SK-N-SH (cell line): ENCODE results near the gene XIRP1. TPM values are rescaled to one million over a fixed set of nuclear protein-coding genes. Genes with fewer than 3 reads are reported as not detected.

Experiments used
- CTCF ChIA-PET: fragments of 300-600, 350-600 bp; formaldehyde crosslinking; extraction: SDS; loops from one replicate; lab custom pipeline; 2021; lab: Yijun Ruan, JAX
- POLR2A ChIA-PET: fragments of 350-600 bp; sonication (Branson Sonifier 250); formaldehyde crosslinking; extraction: SDS; loops from one replicate; lab custom pipeline; 2020; ENCODE audit warnings: antibody characterized with exemption, inconsistent platforms; lab: Yijun Ruan, JAX
- DNase-seq: peaks from one replicate; pipeline ENCODE4 v3.0.0; 2012
- H2AFZ ChIP-seq: fragments of 200-600 bp; sonication (generic); 2 replicates; pipeline ENCODE4 v1.8.1; 2016; ENCODE audit warnings: antibody characterized with exemption, mild to moderate bottlenecking, low read depth
- H3F3A ChIP-seq: fragments of 200-600 bp; sonication (generic); replicated peaks from 2 replicates; pipeline ENCODE3; 2016; ENCODE audit warnings: antibody characterized with exemption, mild to moderate bottlenecking; ENCODE audit not compliant: insufficient read depth
- H3K27ac ChIP-seq, 2 experiments: fragments of 200-500 bp in 1 of 2; fragments of 200-600 bp in 1 of 2; sonication (Bioruptor generic) in 1 of 2; sonication (generic), shearing (Covaris generic) in 1 of 2; 2 replicates each; pipeline versions ENCODE4 v1.5.1 to v1.6.1; 2014 to 2016; ENCODE audit warnings: low read depth in 2 of 2, inconsistent platforms in 1 of 2, low read length in 1 of 2, mild to moderate bottlenecking in 1 of 2, mixed read lengths in 1 of 2
- H3K27me3 ChIP-seq: fragments of 200-600 bp; sonication (generic), shearing (Covaris generic); 2 replicates; pipeline ENCODE4 v1.6.1; 2016; ENCODE audit warnings: mixed run types; ENCODE audit not compliant: insufficient read depth
- H3K36me3 ChIP-seq, 2 experiments: fragments of 200-500 bp in 1 of 2; fragments of 200-600 bp in 1 of 2; sonication (Bioruptor generic) in 1 of 2; sonication (generic) in 1 of 2; replicated peaks in 1 of 2; 2 replicates each; pipeline versions ENCODE3 to v1.5.1; 2014 to 2016; ENCODE audit warnings: low read length in 1 of 2, mild to moderate bottlenecking in 1 of 2; ENCODE audit not compliant: insufficient read depth in 2 of 2, control insufficient read depth in 1 of 2
- H3K4me1 ChIP-seq, 2 experiments: fragments of 200-500 bp in 1 of 2; fragments of 200-600 bp in 1 of 2; sonication (Bioruptor generic) in 1 of 2; sonication (generic), shearing (Covaris generic) in 1 of 2; 2 replicates each; pipeline versions ENCODE4 v1.5.1 to v1.6.1; 2014 to 2016; ENCODE audit warnings: low read depth in 1 of 2, low read length in 1 of 2, mixed run types in 1 of 2; ENCODE audit not compliant: insufficient read depth in 2 of 2, control insufficient read depth in 1 of 2
- H3K4me2 ChIP-seq: fragments of 200-600 bp; sonication (generic), shearing (Covaris generic); 2 replicates; pipeline ENCODE4 v1.6.1; 2017; ENCODE audit warnings: mixed run types
- H3K4me3 ChIP-seq, 2 experiments: fragments of 200-500 bp in 1 of 2; fragments of 200-600 bp in 1 of 2; sonication (Bioruptor generic) in 1 of 2; sonication (generic), shearing (Covaris generic) in 1 of 2; 2 replicates each; pipeline versions ENCODE4 v1.5.1 to v1.8.1; 2014 to 2016; ENCODE audit warnings: low read depth in 2 of 2, inconsistent platforms in 1 of 2, low read length in 1 of 2, mild to moderate bottlenecking in 1 of 2, mixed read lengths in 1 of 2, moderate library complexity in 1 of 2
- H3K79me2 ChIP-seq: fragments of 200-600 bp; sonication (generic); 2 replicates; pipeline ENCODE4 v1.8.1; 2017; ENCODE audit warnings: mild to moderate bottlenecking; ENCODE audit not compliant: insufficient read depth
- H3K9ac ChIP-seq: fragments of 200-600 bp; sonication (generic); 2 replicates; pipeline ENCODE4 v1.6.1; 2017; ENCODE audit warnings: mixed run types
- H3K9me2 ChIP-seq: fragments of 200-600 bp; sonication (generic); 2 replicates; pipeline ENCODE4 v1.6.1; 2017; ENCODE audit warnings: mixed run types
- H3K9me3 ChIP-seq: fragments of 200-600 bp; sonication (generic); 2 replicates; pipeline ENCODE4 v1.6.1; 2017; ENCODE audit warnings: mixed run types, mild to moderate bottlenecking, moderate library complexity
- H4K20me1 ChIP-seq: fragments of 200-600 bp; sonication (generic); 2 replicates; pipeline ENCODE4 v1.6.1; 2017; ENCODE audit warnings: mild to moderate bottlenecking, mixed run types; ENCODE audit not compliant: insufficient read depth
- CHD2 ChIP-seq: fragments of 150-350 bp; IDR thresholded peaks from 2 replicates; pipeline ENCODE4 v1.6.1; 2018; ENCODE audit warnings: low read length; ENCODE audit not compliant: partially characterized antibody
- EZH2phosphoT487 ChIP-seq: fragments of 200-600 bp; sonication (generic); IDR thresholded peaks from 2 replicates; pipeline ENCODE4 v1.6.1; 2017; ENCODE audit warnings: low read depth, mixed run types, mild to moderate bottlenecking, antibody characterized with exemption, moderate library complexity, borderline replicate concordance
- FOXJ3 ChIP-seq: sonication (generic); formaldehyde crosslinking; IDR thresholded peaks from 2 replicates; pipeline ENCODE4 v1.5.1; 2020; ENCODE audit warnings: mild to moderate bottlenecking, missing genetic modification reagents
- FOXM1 ChIP-seq: IDR thresholded peaks from 2 replicates; pipeline ENCODE4 v1.4.0; 2012; ENCODE audit warnings: low read depth, mild to moderate bottlenecking
- GABPA ChIP-seq: IDR thresholded peaks from 2 replicates; pipeline ENCODE4 v1.4.0; 2012; ENCODE audit warnings: low read depth, mild to moderate bottlenecking
- GATA2 ChIP-seq: sonication (generic); formaldehyde crosslinking; IDR thresholded peaks from 2 replicates; pipeline ENCODE4 v1.5.0; 2020; ENCODE audit warnings: mild to moderate bottlenecking, missing genetic modification reagents
- JUND ChIP-seq: IDR thresholded peaks from 2 replicates; pipeline ENCODE4 v1.4.0; 2012
- MAX ChIP-seq: IDR thresholded peaks from 2 replicates; pipeline ENCODE4 v1.4.0; 2012; ENCODE audit warnings: low read depth
- MEF2A ChIP-seq: IDR thresholded peaks from 2 replicates; pipeline ENCODE4 v1.4.0; 2012; ENCODE audit warnings: low read depth, borderline replicate concordance
- MXI1 ChIP-seq: IDR thresholded peaks from 2 replicates; pipeline ENCODE4 v1.6.1; 2012; ENCODE audit warnings: mild to moderate bottlenecking, low read depth, low read length, improper control_type of control experiment
- NFIC ChIP-seq: IDR thresholded peaks from 2 replicates; pipeline ENCODE4 v1.4.0; 2012; ENCODE audit warnings: borderline replicate concordance
- NRF1 ChIP-seq: IDR thresholded peaks from 2 replicates; pipeline ENCODE4 v1.6.1; 2012; ENCODE audit warnings: low read depth, mild to moderate bottlenecking, low read length
- PBX3 ChIP-seq: IDR thresholded peaks from 2 replicates; pipeline ENCODE4; 2012
- POLR2AphosphoS5 ChIP-seq: IDR thresholded peaks from 2 replicates; pipeline ENCODE4 v1.6.1; 2012; ENCODE audit warnings: low read depth, low read length
- RFX5 ChIP-seq: IDR thresholded peaks from 2 replicates; pipeline ENCODE4 v1.6.1; 2012; ENCODE audit warnings: mild to moderate bottlenecking, improper control_type of control experiment, low read length
- RXRA ChIP-seq: IDR thresholded peaks from 2 replicates; pipeline ENCODE4 v1.4.0; 2012; ENCODE audit warnings: low read depth, mild to moderate bottlenecking, borderline replicate concordance
- TAF1 ChIP-seq: IDR thresholded peaks from 2 replicates; pipeline ENCODE4 v1.6.1; 2012; ENCODE audit warnings: low read depth, mild to moderate bottlenecking, low read length, moderate library complexity, borderline replicate concordance
- TCF12 ChIP-seq: IDR thresholded peaks from 2 replicates; pipeline ENCODE4 v1.4.0; 2012
- TEAD4 ChIP-seq: IDR thresholded peaks from 2 replicates; pipeline ENCODE4 v1.4.0; 2012; ENCODE audit warnings: mild to moderate bottlenecking, borderline replicate concordance; ENCODE audit not compliant: insufficient read depth
- WGBS: methylation state at CpG from one replicate; pipeline ENCODE4 v1.1.6; 2017; ENCODE audit warnings: low lambda C conversion rate; 5-methylcytosine and 5-hydroxymethylcytosine counted together
- polyA plus RNA-seq, 3 experiments: library from polyadenylated mRNA; depleted of rRNA; stranded (reverse); fragments of >200 nt; gene quantifications; 2 replicates each; pipeline ENCODE4 v1.2.3, GENCODE V29; 2012
- TF ChIP-seq, protein P1 (sequence below): IDR thresholded peaks from 2 replicates; pipeline ENCODE4 v1.4.0; 2012; ENCODE audit warnings: low read depth, borderline replicate concordance
- TF ChIP-seq, protein P2 (sequence below): fragments of 150-350 bp; IDR thresholded peaks from 2 replicates; pipeline ENCODE4 v1.6.1; 2017; ENCODE audit warnings: antibody characterized with exemption, low read length, low read depth, borderline replicate concordance
- TF ChIP-seq, protein P3 (sequence below): IDR thresholded peaks from 2 replicates; pipeline ENCODE4 v1.6.1; 2012; ENCODE audit warnings: mild to moderate bottlenecking, low read depth, low read length, moderate library complexity

XIRP1 gene
- polyA plus RNA-seq, 1 of the 3 experiments (the other 2 are of a cell fraction) = not detected

DNA sequence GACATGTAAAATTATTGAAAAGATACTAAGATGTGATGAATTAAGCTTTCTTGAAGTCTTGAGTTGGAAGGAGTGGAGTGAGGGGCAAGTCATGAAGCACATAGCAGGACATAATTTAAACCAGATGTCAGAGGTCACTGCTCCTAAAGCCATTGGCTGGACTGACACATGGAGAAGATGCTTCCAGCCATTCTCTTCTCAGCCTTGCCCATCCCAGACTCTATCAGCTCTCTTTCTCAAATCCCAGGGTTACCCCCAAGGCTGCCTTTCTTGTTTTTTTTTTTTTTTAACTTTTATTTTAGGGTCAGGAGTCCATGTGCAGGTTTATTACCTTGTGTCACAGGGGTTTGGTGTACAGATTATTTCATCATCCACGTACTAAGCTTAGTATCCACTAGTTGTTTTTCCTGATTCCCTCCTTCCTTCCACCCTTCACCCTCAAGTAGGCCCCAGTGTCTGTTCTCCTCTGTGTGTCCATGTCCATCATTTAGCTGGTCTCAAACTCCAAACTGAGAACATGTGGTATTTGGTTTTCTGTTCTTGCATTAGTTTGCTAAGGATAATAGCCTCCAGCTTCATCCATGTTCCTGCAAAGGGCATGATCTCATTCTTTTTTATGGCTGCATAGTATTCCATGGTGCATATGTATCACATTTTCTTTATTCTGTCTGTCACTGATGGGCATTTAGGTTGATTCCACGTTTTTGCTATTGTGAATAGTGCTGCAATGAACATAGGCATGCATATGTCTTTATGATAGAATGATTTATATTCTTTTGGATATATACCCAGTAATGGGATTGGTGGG lies 18.9 kb downstream of the XIRP1 start:
- TF ChIP-seq TCF12 (peak; percentile 56; the same call in 1 of the 2 replicates), PBX3 (no peak), FOXJ3 (CRISPR knock-in tag) (no peak)
- TF ChIP-seq, all 33 proteins: peak for 1
- no peak overlapping the region for H3K27ac ChIP-seq
- DNase-seq = no peak
- no peak overlapping the region for H3K4me3 ChIP-seq
- H3K4me2 ChIP-seq = no peak overlapping the region
- H3K9ac ChIP-seq = no peak overlapping the region
- peaks cover 4% of the 10 kb centered on the region for H3F3A ChIP-seq
- ChIA-PET POLR2A (no interaction called here), CTCF (interaction anchor here (1.8 to 2.8 kb wide), 4 partner anchors 15 to 119 kb away, joined by 4 to 14 read pairs (median 6); no protein-coding TSS in a partner anchor)
- H3K4me1 ChIP-seq = peaks cover 6 to 11% of the 10 kb centered on the region in 2 experiments; a peak in 3 of 4 replicates
- no peaks in the 10 kb centered on the region for H3K9me2 ChIP-seq
- H3K9me3 ChIP-seq = no peaks in the 10 kb centered on the region
- H3K36me3 ChIP-seq = no peaks in the 10 kb centered on the region
- no peaks in the 10 kb centered on the region for H4K20me1 ChIP-seq
- H3K27me3 ChIP-seq = no peaks in the 10 kb centered on the region
- H3K79me2 ChIP-seq = no peaks in the 10 kb centered on the region
- no peak overlapping the region for H2AFZ ChIP-seq
- WGBS = 36% methylated on average over 2 of the region's 2 CpGs

DNA sequence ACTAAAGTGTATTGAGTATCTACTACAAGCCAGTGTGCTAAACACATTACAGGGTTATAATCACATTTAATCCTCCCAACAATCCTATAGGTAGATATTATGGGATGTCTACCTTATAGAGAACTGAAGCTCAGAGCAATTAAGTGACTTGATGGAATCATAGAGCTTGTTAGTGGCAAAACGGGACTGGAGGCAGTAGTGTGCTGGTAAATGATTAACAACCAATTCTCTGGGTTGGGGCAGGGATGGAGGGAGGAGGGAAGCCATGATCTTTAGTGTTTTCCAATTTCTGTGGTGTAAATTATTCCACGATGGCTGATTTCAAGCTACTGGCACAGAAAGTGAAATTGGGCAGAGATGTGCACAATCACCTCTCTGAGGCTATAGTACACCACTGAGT lies 20.5 kb downstream of the XIRP1 start:
- Histone ChIP-seq H3K4me3 (no peak overlapping the region), H3K79me2 (no peaks in the 10 kb centered on the region), H3K27me3 (no peaks in the 10 kb centered on the region), H3F3A (peaks cover 6% of the 10 kb centered on the region), H3K4me2 (no peak overlapping the region), H2AFZ (no peak overlapping the region), H3K4me1 (peaks cover under 1 to 9% of the 10 kb centered on the region in 2 experiments; a peak in 3 of 4 replicates), H3K36me3 (no peaks in the 10 kb centered on the region), H4K20me1 (no peaks in the 10 kb centered on the region), H3K9me2 (no peaks in the 10 kb centered on the region), H3K9me3 (no peaks in the 10 kb centered on the region), H3K27ac (no peak overlapping the region), H3K9ac (no peak overlapping the region)
- POLR2A ChIA-PET = no interaction called here
- DNase-seq = no peak
- WGBS = 61% methylated on average over 2 of the region's 2 CpGs
- CTCF ChIA-PET = interaction anchor here (1.2 to 2.8 kb wide), 4 partner anchors 14 to 116 kb away, joined by 3 to 14 read pairs (median 5); no protein-coding TSS in a partner anchor
- TF ChIP-seq RXRA = no peak
- TF ChIP-seq CHD2 = no peak
- TF ChIP-seq, protein P1, sequence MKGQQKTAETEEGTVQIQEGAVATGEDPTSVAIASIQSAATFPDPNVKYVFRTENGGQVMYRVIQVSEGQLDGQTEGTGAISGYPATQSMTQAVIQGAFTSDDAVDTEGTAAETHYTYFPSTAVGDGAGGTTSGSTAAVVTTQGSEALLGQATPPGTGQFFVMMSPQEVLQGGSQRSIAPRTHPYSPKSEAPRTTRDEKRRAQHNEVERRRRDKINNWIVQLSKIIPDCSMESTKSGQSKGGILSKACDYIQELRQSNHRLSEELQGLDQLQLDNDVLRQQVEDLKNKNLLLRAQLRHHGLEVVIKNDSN = no peak
- no peak for TF ChIP-seq POLR2AphosphoS5
- TF ChIP-seq MEF2A = no peak
- TF ChIP-seq GATA2 = no peak
- TF ChIP-seq, protein P2, sequence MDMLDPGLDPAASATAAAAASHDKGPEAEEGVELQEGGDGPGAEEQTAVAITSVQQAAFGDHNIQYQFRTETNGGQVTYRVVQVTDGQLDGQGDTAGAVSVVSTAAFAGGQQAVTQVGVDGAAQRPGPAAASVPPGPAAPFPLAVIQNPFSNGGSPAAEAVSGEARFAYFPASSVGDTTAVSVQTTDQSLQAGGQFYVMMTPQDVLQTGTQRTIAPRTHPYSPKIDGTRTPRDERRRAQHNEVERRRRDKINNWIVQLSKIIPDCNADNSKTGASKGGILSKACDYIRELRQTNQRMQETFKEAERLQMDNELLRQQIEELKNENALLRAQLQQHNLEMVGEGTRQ = no peak
- TF ChIP-seq GABPA = no peak
- TF ChIP-seq, protein P3, sequence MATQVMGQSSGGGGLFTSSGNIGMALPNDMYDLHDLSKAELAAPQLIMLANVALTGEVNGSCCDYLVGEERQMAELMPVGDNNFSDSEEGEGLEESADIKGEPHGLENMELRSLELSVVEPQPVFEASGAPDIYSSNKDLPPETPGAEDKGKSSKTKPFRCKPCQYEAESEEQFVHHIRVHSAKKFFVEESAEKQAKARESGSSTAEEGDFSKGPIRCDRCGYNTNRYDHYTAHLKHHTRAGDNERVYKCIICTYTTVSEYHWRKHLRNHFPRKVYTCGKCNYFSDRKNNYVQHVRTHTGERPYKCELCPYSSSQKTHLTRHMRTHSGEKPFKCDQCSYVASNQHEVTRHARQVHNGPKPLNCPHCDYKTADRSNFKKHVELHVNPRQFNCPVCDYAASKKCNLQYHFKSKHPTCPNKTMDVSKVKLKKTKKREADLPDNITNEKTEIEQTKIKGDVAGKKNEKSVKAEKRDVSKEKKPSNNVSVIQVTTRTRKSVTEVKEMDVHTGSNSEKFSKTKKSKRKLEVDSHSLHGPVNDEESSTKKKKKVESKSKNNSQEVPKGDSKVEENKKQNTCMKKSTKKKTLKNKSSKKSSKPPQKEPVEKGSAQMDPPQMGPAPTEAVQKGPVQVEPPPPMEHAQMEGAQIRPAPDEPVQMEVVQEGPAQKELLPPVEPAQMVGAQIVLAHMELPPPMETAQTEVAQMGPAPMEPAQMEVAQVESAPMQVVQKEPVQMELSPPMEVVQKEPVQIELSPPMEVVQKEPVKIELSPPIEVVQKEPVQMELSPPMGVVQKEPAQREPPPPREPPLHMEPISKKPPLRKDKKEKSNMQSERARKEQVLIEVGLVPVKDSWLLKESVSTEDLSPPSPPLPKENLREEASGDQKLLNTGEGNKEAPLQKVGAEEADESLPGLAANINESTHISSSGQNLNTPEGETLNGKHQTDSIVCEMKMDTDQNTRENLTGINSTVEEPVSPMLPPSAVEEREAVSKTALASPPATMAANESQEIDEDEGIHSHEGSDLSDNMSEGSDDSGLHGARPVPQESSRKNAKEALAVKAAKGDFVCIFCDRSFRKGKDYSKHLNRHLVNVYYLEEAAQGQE = no peak
- no peak for TF ChIP-seq EZH2phosphoT487
- no peak for TF ChIP-seq MAX
- no peak for TF ChIP-seq JUND
- TF ChIP-seq FOXM1 = no peak
- no peak for TF ChIP-seq TAF1
- no peak for TF ChIP-seq RFX5
- no peak for TF ChIP-seq NFIC
- no peak for TF ChIP-seq MXI1
- TF ChIP-seq TEAD4 = no peak
- TF ChIP-seq NRF1 = no peak
